Lung microvascular endothelial cell (primary cell): Measurements from ENCODE around the gene CIAO3. TPM values are rescaled to one million over a fixed set of nuclear protein-coding genes. Genes with fewer than 3 reads are reported as not detected.

Source experiments
- DNase-seq, 2 donors: peaks; one replicate each; pipeline versions ENCODE4 v3.0.0 to v3.0.0-alpha.2; 2010; ENCODE audit warnings: low read depth in 2 of 2
- total RNA-seq: library from RNA; depleted of rRNA; stranded (reverse); fragments of >200 nt; gene quantifications from 2 replicates; pipeline ENCODE4 v1.2.1, GENCODE V29; 2014

The CIAO3 gene
- total RNA-seq, 1 donor from 2014 or later, result 33.5 TPM

GRCh38 chr16:711548-712320 is 29.1 kb downstream of the CIAO3 start:
- DNase-seq, result peak; percentile 67 to 81

DNA sequence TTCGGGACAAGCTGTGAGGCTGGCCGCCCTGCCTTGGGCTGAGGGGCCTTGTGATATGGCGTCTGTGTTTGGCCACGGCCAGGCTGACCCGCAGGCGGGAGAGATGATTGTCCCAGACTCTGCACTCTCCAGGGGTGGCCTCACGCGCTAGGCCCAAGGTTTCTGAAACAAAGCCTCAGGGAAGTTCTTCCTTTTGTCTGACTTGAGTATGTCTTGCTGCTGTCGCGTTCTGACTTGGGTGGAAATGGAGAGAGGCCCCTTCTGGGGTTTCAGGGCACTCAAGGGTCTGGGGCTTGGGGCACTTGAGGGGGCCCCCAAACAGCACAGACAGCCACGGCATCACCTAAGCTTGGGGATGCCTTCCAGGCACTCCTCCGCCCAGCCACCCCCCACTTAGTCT is 29.7 kb downstream of the CIAO3 start:
- DNase-seq, result no peak

- DNase-seq, result no peak
Measured at GRCh38 chr16:710500-711075, 30.2 kb downstream of the CIAO3 start.

- DNase-seq, result peak; percentile 46 to 69
Measured at GRCh38 chr16:709566-710499, 31.0 kb downstream of the CIAO3 start.

DNA sequence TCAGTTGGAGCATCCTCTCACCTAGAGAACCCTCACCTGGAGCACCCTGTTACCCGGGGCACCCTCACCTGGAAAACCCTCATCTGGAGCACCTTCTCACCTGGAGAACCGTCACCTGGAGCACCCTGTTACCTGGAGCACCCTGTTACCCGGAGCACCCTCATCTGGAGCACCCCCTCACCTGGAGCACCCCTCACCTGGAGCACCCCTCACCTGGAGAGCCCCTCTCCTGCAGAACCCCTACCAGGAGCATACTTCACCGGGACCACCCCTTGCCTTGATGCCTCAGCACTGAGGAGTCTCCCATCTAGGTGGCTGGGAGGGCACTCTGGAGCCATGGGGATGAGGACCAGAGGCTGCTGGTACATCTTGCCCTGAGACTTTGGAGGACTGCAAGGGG is 31.8 kb downstream of the CIAO3 start:
- no peak for DNase-seq

DNA sequence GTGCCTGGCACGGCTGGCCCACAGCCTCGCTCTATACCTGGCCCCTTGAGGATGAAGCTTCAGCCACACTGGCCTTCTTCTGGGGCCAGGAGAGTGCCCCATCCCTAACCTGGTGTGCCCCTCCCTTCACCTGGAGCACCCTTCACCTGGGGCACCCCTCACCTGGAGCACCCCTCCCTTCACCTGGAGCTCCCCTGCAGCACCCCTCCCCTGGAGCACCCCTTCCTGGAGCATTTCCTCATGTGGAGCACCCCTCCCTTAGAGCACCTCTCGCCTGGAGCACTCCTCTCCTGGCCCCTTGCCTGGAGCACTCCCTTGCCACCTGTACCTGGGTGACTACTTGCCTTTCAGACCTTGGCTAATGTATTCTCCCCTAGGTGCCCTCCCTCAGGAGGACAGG is 32.8 kb downstream of the CIAO3 start:
- no peak for DNase-seq

DNA sequence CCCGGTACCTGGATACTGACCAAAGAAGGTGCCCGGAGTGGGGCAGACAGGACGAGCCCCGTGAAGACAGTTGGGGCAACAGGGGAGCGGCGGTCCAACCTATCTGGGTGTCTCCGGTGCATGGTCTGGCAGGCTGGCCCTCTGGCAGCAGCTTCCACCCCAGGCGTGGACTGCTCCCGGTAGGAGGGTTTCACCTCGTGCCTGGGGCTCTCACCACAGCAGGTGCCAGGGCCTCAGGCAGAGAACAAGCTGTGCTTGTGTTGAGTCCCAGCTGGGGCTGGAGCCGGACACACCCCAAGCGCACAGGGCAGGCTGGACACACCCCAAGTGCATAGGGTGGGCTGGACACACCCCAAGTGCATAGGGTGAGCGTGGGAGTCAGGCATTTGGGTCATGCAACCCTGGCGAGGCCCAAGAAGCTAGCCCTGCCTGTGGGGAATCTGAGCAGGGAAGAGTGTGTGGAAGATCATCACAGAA is 33.7 kb downstream of the CIAO3 start:
- DNase-seq, result no peak

DNA sequence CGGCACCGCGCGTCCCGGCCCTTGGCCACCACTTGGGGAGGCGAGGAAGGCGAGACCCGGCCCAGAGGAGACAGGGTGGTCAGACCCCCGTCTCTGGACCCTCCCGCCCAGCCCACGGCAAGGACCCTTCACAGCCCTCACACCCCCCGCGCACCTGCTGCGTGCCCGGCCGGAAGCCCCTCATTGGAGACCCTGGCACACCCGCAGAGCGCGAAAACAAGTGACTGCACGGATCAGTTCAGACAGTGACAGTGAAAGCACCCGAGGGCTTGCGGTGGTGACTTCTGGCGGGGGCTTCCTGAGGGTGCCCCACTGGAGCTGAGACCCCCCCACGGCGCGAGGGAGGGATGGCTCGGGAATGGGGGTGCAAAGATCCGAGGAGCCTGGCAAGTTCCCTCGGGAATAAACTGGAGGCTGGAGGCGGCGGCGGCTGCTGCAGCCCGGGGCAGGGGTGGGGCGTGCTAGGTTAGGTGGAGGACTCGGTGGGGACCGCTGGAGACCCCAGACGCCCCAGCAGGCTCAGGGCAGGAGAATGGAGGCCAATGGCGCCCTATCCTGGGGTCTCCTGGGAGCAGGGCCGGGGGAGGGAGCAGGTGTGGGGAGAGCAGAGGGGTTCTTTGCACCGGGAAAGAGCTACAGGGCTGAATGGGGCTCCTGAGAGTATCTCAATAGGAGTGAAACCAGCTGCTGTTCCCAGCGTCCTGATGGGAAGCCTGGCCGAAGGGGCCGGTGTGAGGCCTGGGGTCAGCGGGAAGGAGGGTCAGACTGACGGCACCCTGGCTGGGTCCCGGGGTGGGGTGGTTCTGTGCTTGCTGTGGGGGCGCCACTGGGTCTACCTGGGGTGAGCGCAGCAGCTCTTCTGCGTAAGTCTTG is 34.4 kb downstream of the CIAO3 start:
- DNase-seq, result no peak

DNA sequence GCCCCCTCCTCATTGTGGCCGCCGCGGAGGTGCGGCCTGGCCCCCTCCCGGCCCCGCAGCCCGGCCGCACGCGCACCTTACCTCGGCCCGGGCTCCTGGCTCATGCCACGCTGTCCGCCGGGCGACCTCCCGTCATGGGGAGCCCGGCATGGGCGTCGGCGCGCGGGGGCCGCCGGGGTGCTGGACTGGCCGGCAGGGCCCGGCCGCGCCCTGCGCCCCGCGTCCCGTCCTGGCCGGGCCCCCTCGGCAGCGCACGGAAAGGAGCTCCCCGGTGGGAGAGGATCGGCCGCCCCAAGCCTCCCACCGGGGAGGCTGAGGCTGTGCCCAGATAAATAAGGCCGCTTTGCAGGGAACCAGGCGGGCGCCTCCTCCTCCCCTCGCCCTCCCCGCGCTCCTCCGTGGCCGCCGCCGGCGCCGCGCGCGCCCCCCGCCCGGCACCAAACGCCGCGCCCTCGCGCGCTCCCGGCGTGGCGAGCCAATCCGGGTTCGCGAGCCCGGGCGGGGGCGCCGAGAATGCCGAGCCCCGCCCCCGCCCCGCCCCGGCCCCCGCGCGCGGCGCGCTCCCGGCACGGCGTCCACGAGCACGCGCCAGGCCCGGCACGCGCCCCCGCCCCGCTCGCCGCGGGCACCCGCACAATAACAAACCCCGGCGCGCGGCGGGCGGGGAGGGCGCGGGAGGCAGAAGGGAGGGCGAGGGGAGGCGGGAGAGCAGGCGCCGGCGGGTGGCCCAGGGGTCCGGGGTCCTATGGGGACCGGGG is 35.2 kb downstream of the CIAO3 start, which contains the start of gene FBXL16:
Gene FBXL16, minus strand, starts transcription at position 371 of the 758 bp plus-strand sequence. CDS start 8,396 bp downstream, outside the sequence.
- peak in 1 of 2 donors; percentile 16 for DNase-seq

DNA sequence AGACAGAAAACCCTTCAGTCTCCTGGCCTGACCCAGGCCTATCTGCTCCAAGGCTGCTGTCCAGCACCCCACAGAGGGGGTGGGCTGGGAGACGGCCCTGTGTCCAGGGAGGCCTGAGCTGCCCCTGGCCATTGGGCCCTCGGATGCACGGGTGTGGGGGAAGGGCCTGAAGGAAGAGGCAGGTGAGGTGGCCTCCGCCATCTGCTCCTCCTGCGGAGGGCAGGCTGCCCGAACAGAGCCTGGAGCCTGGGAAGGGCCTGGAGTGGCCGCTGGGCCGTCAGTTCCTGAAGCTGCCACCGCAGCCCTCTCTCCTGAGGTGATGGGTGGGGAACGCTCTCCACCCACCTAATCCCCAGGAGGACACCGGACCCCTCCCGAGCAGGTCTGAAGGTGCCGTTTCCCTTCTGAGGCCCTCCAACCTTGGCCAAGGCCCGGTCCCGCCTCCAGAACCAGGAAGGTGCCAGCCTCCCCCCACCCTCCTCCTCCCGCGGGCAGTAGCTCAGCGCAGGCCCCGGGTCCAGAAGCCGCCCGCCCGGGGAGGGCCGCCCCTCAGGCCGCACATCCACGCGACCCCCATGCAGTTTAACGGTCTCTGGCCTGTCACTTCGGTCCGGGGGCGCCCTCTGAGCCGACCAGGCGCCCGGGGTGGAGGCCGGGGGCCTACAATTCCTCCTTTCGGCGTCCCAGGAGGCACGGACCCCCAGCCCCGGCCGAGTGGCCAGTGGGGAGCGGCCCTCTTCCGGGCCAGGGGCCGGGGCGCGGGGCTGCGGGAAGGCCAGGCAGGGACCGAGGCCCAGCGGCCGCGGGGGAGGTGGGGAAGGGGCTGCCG is 36.0 kb downstream of the CIAO3 start:
- DNase-seq, result no peak

GRCh38 chr16:704047-704446 is 36.8 kb downstream of the CIAO3 start:
- DNase-seq, result no peak

GRCh38 chr16:703406-703805 is 37.4 kb downstream of the CIAO3 start:
- no peak for DNase-seq

- DNase-seq, result no peak
Measured at GRCh38 chr16:702341-702740, 38.5 kb downstream of the CIAO3 start.

GRCh38 chr16:700684-701584 is 39.9 kb downstream of the CIAO3 start:
- DNase-seq, result peak in 1 of 2 donors; percentile 40

- no peak for DNase-seq
Measured at GRCh38 chr16:698911-699671, 41.7 kb downstream of the CIAO3 start.

DNA sequence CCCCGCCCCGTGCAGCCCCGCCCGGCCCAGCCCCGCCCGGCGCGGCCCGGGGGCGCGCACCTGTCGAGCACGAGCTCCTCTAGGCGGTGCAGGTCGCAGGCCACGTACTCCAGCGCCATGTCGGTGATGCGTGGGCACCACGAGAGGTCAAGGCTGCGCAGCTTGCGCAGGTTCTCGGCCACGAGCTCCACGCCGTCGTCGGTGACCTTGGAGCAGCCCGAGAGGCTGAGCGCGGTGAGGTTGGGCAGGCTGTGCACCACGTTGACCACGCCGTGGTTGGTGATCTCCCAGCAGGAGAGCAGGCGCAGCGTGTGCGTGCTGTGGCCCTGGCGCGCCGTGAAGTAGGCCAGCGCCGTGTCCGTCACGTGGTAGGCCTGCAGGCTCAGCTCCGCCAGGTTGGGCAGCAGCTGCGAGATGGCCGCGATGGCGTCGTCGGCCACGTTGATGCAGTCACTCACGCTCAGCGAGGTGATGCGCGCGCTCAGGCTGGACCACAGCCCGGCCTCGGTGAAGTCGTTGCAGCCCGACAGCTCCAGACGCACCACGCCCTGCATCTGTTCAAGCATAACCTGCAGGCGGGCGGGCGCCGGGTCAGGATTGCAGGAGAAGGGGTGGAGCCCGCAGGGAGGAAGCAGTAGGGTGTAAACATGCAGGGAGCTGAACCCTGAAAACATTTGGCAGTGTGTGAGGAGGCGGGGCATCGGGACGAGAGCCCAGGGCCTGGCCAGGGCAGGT is 45.3 kb downstream of the CIAO3 start:
- peak in 1 of 2 donors; percentile 20 for DNase-seq

- no peak for DNase-seq
Measured at GRCh38 chr16:694863-695354, 45.9 kb downstream of the CIAO3 start.
